ENCODE measurements around the gene SDK1.

SDK1 gene

DNA sequence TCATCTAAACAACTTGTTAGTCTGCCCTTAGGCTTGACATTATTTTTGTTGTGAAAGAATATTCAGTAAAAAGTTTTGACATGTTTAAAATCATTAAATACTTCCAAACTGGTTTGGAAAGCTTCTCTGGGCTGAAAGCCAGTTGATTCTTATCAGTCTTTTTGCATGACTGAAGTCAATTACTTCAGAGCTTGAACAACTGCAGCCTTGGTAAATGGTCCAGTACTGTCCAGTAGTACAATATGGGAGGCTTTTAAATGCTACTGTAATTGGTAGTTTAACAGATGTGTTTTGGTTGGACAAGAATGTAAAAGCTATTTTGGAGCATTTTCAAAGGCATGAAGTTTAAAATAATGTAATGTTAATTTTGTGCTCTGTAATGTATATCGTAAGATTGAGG, 103.4 kb downstream of the SDK1 start (continued):
- TF ChIP-seq ZFP69B (tag by site-specific recombination; IDR thresholded peaks at IDR 0.05), result no peak
- TF ChIP-seq ZNF596 (tag by site-specific recombination; IDR thresholded peaks at IDR 0.05), result no peak
- TF ChIP-seq ZNF292 (tag by site-specific recombination; IDR thresholded peaks at IDR 0.05; ENCODE audit: borderline replicate concordance, low read depth), result no peak
- no peak for TF ChIP-seq ZNF837 (tag by site-specific recombination; IDR thresholded peaks at IDR 0.05)
- TF ChIP-seq ZNF664 (tag by site-specific recombination; IDR thresholded peaks at IDR 0.05), result 0 out of 2 replicates have a peak, but pooled peaks have one; percentile 19
- no peak for TF ChIP-seq ZNF830 (tag by site-specific recombination; IDR thresholded peaks at IDR 0.05; ENCODE audit: low read depth)
- TF ChIP-seq, protein P1, sequence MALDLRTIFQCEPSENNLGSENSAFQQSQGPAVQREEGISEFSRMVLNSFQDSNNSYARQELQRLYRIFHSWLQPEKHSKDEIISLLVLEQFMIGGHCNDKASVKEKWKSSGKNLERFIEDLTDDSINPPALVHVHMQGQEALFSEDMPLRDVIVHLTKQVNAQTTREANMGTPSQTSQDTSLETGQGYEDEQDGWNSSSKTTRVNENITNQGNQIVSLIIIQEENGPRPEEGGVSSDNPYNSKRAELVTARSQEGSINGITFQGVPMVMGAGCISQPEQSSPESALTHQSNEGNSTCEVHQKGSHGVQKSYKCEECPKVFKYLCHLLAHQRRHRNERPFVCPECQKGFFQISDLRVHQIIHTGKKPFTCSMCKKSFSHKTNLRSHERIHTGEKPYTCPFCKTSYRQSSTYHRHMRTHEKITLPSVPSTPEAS (tag by site-specific recombination; IDR thresholded peaks at IDR 0.05), result no peak
- TF ChIP-seq ZNF792 (tag by site-specific recombination; IDR thresholded peaks at IDR 0.05), result no peak
- 0 out of 2 replicates have a peak, but pooled peaks have one; percentile 14 for TF ChIP-seq ZBTB21 (tag by site-specific recombination; IDR thresholded peaks at IDR 0.05)
- no peak for TF ChIP-seq ZNF624 (tag by site-specific recombination; IDR thresholded peaks at IDR 0.05)
- TF ChIP-seq ZNF266 (tag by site-specific recombination; IDR thresholded peaks at IDR 0.05; ENCODE audit: low read depth), result no peak
- no peak for TF ChIP-seq ZNF350 (tag by site-specific recombination; IDR thresholded peaks at IDR 0.05)
- TF ChIP-seq, protein P2, sequence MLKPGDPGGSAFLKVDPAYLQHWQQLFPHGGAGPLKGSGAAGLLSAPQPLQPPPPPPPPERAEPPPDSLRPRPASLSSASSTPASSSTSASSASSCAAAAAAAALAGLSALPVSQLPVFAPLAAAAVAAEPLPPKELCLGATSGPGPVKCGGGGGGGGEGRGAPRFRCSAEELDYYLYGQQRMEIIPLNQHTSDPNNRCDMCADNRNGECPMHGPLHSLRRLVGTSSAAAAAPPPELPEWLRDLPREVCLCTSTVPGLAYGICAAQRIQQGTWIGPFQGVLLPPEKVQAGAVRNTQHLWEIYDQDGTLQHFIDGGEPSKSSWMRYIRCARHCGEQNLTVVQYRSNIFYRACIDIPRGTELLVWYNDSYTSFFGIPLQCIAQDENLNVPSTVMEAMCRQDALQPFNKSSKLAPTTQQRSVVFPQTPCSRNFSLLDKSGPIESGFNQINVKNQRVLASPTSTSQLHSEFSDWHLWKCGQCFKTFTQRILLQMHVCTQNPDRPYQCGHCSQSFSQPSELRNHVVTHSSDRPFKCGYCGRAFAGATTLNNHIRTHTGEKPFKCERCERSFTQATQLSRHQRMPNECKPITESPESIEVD (tag by site-specific recombination; IDR thresholded peaks at IDR 0.05), result peak; percentile 92
- TF ChIP-seq ZNF514 (tag by site-specific recombination; IDR thresholded peaks at IDR 0.05), result no peak
- no peak for TF ChIP-seq ZBTB1 (tag by site-specific recombination; IDR thresholded peaks at IDR 0.05)
- no peak for TF ChIP-seq ZNF37A (tag by site-specific recombination; IDR thresholded peaks at IDR 0.05)
- no peak for TF ChIP-seq ZNF530 (tag by site-specific recombination; IDR thresholded peaks at IDR 0.05; ENCODE audit: low read depth)
- no peak for TF ChIP-seq ZNF16 (tag by site-specific recombination; IDR thresholded peaks at IDR 0.05; ENCODE audit: low read depth)
- TF ChIP-seq, protein P3, sequence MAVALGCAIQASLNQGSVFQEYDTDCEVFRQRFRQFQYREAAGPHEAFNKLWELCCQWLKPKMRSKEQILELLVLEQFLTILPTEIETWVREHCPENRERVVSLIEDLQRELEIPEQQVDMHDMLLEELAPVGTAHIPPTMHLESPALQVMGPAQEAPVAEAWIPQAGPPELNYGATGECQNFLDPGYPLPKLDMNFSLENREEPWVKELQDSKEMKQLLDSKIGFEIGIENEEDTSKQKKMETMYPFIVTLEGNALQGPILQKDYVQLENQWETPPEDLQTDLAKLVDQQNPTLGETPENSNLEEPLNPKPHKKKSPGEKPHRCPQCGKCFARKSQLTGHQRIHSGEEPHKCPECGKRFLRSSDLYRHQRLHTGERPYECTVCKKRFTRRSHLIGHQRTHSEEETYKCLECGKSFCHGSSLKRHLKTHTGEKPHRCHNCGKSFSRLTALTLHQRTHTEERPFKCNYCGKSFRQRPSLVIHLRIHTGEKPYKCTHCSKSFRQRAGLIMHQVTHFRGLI (tag by site-specific recombination; IDR thresholded peaks at IDR 0.05), result no peak
- TF ChIP-seq SP7 (tag by site-specific recombination; IDR thresholded peaks at IDR 0.05), result peak; percentile 80
- TF ChIP-seq FEZF1 (tag by site-specific recombination; IDR thresholded peaks at IDR 0.05), result peak; percentile 85

DNA sequence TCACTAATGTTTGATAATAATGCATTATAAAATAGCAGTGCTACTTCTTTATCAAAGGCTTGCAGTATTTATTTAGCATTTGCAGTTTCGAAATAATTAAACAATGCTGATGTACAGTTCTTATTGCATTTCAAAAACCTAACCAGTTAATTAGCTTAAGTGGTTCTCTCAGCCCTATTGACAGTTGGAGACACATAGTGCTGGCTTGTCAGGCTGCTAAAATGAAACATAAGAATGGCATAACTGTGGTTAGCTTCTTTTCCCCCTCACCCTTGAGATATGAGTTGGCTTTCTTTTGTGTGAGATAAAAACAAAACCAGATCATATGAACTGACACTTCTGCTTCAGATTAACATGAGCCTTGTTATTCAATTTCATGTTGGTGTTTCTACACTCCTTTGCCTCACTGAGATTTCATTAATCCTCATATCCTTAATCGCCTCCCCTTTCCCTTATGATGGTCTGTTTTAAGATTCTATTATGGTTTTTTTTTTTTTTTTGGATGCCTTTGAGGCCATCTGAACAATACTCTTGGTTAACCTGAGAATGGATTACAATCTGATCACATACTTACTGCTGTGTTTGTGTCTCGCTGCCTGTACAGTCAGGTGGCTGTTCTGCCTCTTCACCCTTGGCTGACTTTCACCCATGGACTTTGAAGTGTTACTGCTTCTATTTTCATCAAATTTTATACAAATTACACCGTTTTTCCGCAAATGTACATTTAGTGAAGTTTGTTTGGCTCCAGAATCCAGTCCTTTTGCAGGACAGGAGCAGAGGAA, 108.0 kb downstream of the SDK1 start:
- no peaks in the 10 kb centered on the region for H3K9me3 ChIP-seq (ENCODE audit: control insufficient read depth, insufficient read depth, low read depth, low read length)
- ChIA-PET CTCF (interaction anchor here (0.6 kb wide), 1 partner anchor 73 kb away, joined by 3 read pairs; no protein-coding TSS in a partner anchor), POLR2A (no interaction called here)
- H3K4me3 ChIP-seq (ENCODE audit: low read depth, low read length), result no peak overlapping the region
- H3K4me1 ChIP-seq (ENCODE audit: control insufficient read depth, insufficient read depth, low read length), result peaks cover 45% of the 10 kb centered on the region
- no peaks in the 10 kb centered on the region for H3K36me3 ChIP-seq (ENCODE audit: control insufficient read depth in 2 of 2, insufficient read depth in 1 of 2, low read length in 2 of 2)
- no peak overlapping the region for H3K27ac ChIP-seq (ENCODE audit: extremely low read depth, low read depth, low read length)
- TF ChIP-seq PRDM1 (tag by site-specific recombination; IDR thresholded peaks at IDR 0.05) (0 out of 2 replicates have a peak, but pooled peaks have one; percentile 19), ZEB2 (tag by site-specific recombination; IDR thresholded peaks at IDR 0.05) (peak; percentile 37; the same call in 1 of the 2 replicates), ZBTB17 (tag by site-specific recombination; IDR thresholded peaks at IDR 0.05) (peak; percentile 66), OSR2 (tag by site-specific recombination; IDR thresholded peaks at IDR 0.05) (peak; percentile 87), ZNF274 (IDR thresholded peaks at IDR 0.05; ENCODE audit: low read length) (no peak), ZNF274 (tag by site-specific recombination; IDR thresholded peaks at IDR 0.05; ENCODE audit: borderline replicate concordance) (no peak), WT1 (tag by site-specific recombination; IDR thresholded peaks at IDR 0.05) (peak; percentile 76)
- TF ChIP-seq, protein P4, sequence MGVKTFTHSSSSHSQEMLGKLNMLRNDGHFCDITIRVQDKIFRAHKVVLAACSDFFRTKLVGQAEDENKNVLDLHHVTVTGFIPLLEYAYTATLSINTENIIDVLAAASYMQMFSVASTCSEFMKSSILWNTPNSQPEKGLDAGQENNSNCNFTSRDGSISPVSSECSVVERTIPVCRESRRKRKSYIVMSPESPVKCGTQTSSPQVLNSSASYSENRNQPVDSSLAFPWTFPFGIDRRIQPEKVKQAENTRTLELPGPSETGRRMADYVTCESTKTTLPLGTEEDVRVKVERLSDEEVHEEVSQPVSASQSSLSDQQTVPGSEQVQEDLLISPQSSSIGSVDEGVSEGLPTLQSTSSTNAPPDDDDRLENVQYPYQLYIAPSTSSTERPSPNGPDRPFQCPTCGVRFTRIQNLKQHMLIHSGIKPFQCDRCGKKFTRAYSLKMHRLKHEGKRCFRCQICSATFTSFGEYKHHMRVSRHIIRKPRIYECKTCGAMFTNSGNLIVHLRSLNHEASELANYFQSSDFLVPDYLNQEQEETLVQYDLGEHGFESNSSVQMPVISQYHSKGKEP (tag by site-specific recombination; IDR thresholded peaks at IDR 0.05), result peak; percentile 96

Data from HEK293 (cell line).